ENCODE results near the gene URI1. TPM values are rescaled to one million over a fixed set of nuclear protein-coding genes. Genes with fewer than 3 reads are reported as not detected.

URI1 gene
- total RNA-seq, 1 experiment from 2014 or later, result 71.0 TPM

DNA sequence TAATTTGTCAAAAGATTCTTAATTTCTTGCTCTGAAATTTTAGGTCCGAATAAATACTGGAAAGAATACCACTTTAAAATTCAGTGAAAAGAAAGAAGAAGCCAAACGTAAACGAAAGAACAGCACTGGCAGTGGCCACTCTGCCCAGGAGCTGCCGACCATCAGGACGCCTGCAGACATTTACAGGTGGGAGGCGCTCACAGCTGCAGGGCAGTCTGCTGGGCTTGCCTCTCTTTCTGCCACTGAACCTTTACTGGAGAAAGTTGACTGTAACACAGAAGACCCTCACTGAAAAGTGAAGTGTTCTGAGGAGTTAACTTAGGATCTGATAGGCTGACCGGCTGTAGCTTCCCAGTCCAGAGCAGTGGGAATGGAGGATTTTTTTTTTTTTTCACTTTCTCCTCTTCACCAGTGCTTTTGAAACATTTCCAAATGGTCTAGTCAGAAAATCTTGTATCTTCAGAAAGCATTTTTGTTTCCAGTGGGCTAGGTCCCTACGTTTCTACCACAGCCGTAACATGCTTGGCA is 69.1 kb downstream of the URI1 start:
- in situ Hi-C loops (cut with HindIII; ENCODE audit: low pct_unique_long_range_greater_than_20kb, low sequenced_read_pairs) (no loop called here), intact Hi-C loops (cut with micrococcal nuclease; ENCODE audit: unreplicated experiment) (no loop called here)
- Histone ChIP-seq H3K27ac (ENCODE audit: low read length) (no peak overlapping the region), H3K4me3 (ENCODE audit: low read depth in 2 of 2, low read length in 2 of 2) (no peak overlapping the region), H3K9me3 (ENCODE audit: control insufficient read depth, insufficient read depth, low read depth, low read length) (no peaks in the 10 kb centered on the region), H3K36me3 (ENCODE audit: control insufficient read depth, insufficient read depth, low read length) (peaks cover 53% of the 10 kb centered on the region), H3K4me1 (ENCODE audit: control insufficient read depth, insufficient read depth, low read length) (no peaks in the 10 kb centered on the region), H3K27me3 (ENCODE audit: control insufficient read depth, insufficient read depth, low read length) (no peaks in the 10 kb centered on the region)
- BruUV-seq (replicated peaks), result no TSS peak
- ATAC-seq (no peak), DNase-seq (ENCODE audit: low read depth, low spot score) (no peak)
- no peak for TF ChIP-seq TCF7L2 (IDR thresholded peaks at IDR 0.05; ENCODE audit: low read depth, low read length)
- no peak for TF ChIP-seq SIN3A (IDR thresholded peaks at IDR 0.05; ENCODE audit: borderline replicate concordance, insufficient read depth, low read depth, low read length)
- no peak for TF ChIP-seq POLR2AphosphoS5 (IDR thresholded peaks at IDR 0.05; ENCODE audit: low read depth, low read length)
- TF ChIP-seq, protein P1, sequence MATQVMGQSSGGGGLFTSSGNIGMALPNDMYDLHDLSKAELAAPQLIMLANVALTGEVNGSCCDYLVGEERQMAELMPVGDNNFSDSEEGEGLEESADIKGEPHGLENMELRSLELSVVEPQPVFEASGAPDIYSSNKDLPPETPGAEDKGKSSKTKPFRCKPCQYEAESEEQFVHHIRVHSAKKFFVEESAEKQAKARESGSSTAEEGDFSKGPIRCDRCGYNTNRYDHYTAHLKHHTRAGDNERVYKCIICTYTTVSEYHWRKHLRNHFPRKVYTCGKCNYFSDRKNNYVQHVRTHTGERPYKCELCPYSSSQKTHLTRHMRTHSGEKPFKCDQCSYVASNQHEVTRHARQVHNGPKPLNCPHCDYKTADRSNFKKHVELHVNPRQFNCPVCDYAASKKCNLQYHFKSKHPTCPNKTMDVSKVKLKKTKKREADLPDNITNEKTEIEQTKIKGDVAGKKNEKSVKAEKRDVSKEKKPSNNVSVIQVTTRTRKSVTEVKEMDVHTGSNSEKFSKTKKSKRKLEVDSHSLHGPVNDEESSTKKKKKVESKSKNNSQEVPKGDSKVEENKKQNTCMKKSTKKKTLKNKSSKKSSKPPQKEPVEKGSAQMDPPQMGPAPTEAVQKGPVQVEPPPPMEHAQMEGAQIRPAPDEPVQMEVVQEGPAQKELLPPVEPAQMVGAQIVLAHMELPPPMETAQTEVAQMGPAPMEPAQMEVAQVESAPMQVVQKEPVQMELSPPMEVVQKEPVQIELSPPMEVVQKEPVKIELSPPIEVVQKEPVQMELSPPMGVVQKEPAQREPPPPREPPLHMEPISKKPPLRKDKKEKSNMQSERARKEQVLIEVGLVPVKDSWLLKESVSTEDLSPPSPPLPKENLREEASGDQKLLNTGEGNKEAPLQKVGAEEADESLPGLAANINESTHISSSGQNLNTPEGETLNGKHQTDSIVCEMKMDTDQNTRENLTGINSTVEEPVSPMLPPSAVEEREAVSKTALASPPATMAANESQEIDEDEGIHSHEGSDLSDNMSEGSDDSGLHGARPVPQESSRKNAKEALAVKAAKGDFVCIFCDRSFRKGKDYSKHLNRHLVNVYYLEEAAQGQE (IDR thresholded peaks at IDR 0.05; ENCODE audit: insufficient read depth in 1 of 2, low read depth in 2 of 2, low read length in 1 of 2), result no peak
- TF ChIP-seq, protein P2, sequence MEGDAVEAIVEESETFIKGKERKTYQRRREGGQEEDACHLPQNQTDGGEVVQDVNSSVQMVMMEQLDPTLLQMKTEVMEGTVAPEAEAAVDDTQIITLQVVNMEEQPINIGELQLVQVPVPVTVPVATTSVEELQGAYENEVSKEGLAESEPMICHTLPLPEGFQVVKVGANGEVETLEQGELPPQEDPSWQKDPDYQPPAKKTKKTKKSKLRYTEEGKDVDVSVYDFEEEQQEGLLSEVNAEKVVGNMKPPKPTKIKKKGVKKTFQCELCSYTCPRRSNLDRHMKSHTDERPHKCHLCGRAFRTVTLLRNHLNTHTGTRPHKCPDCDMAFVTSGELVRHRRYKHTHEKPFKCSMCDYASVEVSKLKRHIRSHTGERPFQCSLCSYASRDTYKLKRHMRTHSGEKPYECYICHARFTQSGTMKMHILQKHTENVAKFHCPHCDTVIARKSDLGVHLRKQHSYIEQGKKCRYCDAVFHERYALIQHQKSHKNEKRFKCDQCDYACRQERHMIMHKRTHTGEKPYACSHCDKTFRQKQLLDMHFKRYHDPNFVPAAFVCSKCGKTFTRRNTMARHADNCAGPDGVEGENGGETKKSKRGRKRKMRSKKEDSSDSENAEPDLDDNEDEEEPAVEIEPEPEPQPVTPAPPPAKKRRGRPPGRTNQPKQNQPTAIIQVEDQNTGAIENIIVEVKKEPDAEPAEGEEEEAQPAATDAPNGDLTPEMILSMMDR (IDR thresholded peaks at IDR 0.05), result no peak
- ChIA-PET CTCF (no interaction called here), POLR2A (no interaction called here)

DNA sequence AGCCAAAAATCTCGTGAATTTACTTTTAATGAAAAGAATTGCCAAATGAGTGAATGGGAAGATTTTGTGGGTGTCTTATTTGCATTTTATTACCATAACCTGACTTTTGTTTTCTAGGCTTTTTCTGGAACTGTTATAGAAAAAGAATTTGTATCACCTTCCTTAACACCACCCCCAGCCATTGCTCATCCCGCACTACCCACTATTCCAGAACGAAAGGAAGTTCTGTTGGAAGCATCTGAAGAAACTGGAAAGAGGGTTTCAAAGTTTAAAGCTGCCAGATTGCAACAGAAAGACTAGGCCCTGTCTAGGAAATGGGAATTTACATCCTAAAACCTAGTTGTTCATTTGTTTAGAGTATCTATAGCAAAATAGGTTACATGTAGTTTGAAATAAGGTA is 72.7 kb downstream of the URI1 start:
- CTCF ChIA-PET, result no interaction called here
- Histone ChIP-seq H3K4me1 (ENCODE audit: control insufficient read depth, insufficient read depth, low read length) (no peaks in the 10 kb centered on the region), H3K27me3 (ENCODE audit: control insufficient read depth, insufficient read depth, low read length) (no peaks in the 10 kb centered on the region), H3K36me3 (ENCODE audit: control insufficient read depth, insufficient read depth, low read length) (peaks cover 41% of the 10 kb centered on the region), H3K27ac (ENCODE audit: low read length) (no peak overlapping the region), H3K9me3 (ENCODE audit: control insufficient read depth, insufficient read depth, low read depth, low read length) (no peaks in the 10 kb centered on the region), H3K4me3 (ENCODE audit: low read depth in 2 of 2, low read length in 2 of 2) (no peak overlapping the region)
- in situ Hi-C loops (cut with HindIII; ENCODE audit: low pct_unique_long_range_greater_than_20kb, low sequenced_read_pairs) (no loop called here), intact Hi-C loops (cut with micrococcal nuclease; ENCODE audit: unreplicated experiment) (no loop called here)
- ATAC-seq, result no peak
- POLR2A ChIA-PET, result interaction anchor here (1.0 kb wide), 1 partner anchor 19 kb away, joined by 3 read pairs; no protein-coding TSS in a partner anchor
- TF ChIP-seq, protein P2 (IDR thresholded peaks at IDR 0.05), result no peak
- TF ChIP-seq, protein P1 (IDR thresholded peaks at IDR 0.05; ENCODE audit: insufficient read depth in 1 of 2, low read depth in 2 of 2, low read length in 1 of 2), result no peak
- TF ChIP-seq TCF7L2 (IDR thresholded peaks at IDR 0.05; ENCODE audit: low read depth, low read length) (no peak), POLR2AphosphoS5 (IDR thresholded peaks at IDR 0.05; ENCODE audit: low read depth, low read length) (no peak), SIN3A (IDR thresholded peaks at IDR 0.05; ENCODE audit: borderline replicate concordance, insufficient read depth, low read depth, low read length) (no peak)
- BruUV-seq (replicated peaks), result no TSS peak
- DNase-seq (ENCODE audit: low read depth, low spot score), result no peak
